ENCODE data around the gene ITGA1.
"Not testable (repeated sequence)": the region's sequence is repeated elsewhere in the genome, so short reads cannot be mapped to it uniquely, and the experiment has no call there.

The ITGA1 gene

DNA sequence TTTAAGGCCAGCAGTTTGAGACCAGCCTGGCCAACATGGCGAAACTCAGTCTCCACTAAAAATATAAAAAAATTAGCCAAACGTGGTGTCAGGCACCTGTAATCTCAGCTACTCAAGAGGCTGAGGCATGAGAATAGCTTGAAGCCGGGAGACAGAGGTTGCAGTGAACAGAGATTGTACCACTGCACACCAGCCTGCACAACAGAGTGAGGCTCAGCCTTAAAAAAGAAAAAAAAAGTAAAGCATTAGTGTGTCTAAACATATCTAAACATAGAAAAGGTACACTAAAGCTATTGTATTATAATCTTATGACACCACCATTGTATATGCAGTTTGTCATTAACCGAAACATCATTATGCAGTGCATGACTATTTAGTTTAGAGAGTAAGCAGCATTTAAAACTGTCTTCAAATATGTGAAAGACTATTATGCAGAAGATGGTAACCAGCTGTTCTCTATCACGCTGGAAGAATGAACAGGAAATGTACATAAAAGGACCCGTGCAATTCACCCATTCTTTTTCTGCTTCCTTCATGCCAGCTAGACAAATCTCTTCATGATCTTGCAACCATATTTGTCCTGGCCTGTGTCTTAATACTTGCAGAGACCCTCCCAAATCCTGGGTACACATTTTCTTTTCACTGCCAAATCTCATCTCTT lies 58.6 kb downstream of the ITGA1 start:
- ATAC-seq (no peak), DNase-seq (ENCODE audit: low spot score in 2 of 2) (no peak)
- Mint-ChIP-seq H3K27ac (no peak overlapping the region), H3K4me3 (no peak overlapping the region), H3K36me3 (no peaks in the 10 kb centered on the region), H3K4me1 (no peaks in the 10 kb centered on the region), H3K9me3 (no peaks in the 10 kb centered on the region)

DNA sequence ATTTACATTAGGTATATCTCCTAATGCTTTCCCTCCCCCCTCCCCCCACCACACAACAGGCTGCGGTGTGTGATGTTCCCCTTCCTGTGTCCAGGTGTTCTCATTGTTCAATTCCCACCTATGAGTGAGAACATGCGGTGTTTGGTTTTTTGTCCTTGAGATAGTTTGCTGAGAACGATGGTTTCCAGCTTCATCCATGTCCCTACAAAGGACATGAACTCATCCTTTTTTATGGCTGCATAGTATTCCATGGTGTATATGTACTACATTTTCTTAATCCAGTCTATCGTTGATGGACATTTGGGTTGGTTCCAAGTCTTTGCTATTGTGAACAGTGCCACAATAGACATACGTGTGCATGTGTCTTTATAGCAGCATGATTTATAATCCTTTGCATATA lies 61.0 kb downstream of the ITGA1 start:
- not testable (repeated sequence) for H3K9me3 Mint-ChIP-seq; H3K36me3 Mint-ChIP-seq; H3K27ac Mint-ChIP-seq; H3K4me1 Mint-ChIP-seq; DNase-seq (ENCODE audit: low spot score in 2 of 2); ATAC-seq; H3K4me3 Mint-ChIP-seq

- Mint-ChIP-seq H3K4me1 (no peaks in the 10 kb centered on the region), H3K9me3 (no peaks in the 10 kb centered on the region), H3K36me3 (no peaks in the 10 kb centered on the region), H3K4me3 (no peak overlapping the region), H3K27ac (no peak overlapping the region)
- ATAC-seq = no peak
- DNase-seq (ENCODE audit: low spot score in 2 of 2) = no peak
These were observed 61.8 kb downstream of the ITGA1 start for GRCh38 chr5:52849544-52849943.

GRCh38 chr5:52853650-52854049 lies 65.9 kb downstream of the ITGA1 start:
- Mint-ChIP-seq H3K36me3 (no peaks in the 10 kb centered on the region), H3K4me3 (no peak overlapping the region), H3K9me3 (no peaks in the 10 kb centered on the region), H3K4me1 (no peaks in the 10 kb centered on the region), H3K27ac (no peak overlapping the region)
- ATAC-seq (no peak), DNase-seq (ENCODE audit: low spot score in 2 of 2) (no peak)

GRCh38 chr5:52854301-52854700 lies 66.6 kb downstream of the ITGA1 start:
- Mint-ChIP-seq H3K4me1 (no peaks in the 10 kb centered on the region), H3K27ac (no peak overlapping the region), H3K9me3 (no peaks in the 10 kb centered on the region), H3K36me3 (no peaks in the 10 kb centered on the region), H3K4me3 (no peak overlapping the region)
- DNase-seq (ENCODE audit: low spot score in 2 of 2) (no peak), ATAC-seq (no peak)

DNA sequence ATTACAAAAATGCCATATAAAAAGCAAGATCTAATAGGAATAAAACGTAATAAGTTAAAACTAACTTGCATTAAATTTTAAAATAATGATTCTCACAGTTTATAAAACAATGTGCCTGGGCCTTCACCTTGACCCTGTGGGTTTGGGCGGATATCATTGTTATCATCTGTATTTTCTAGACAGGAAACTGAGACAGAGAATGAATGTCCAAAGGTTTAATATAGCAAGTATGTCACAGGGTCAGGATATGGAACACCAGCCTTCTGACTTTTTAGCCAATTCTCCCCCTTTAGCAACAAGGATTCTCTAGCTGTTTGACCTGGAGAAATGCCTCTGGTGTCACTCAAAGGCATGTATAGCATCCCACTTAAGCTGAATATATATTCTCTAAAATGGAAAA lies 67.2 kb downstream of the ITGA1 start:
- no peaks in the 10 kb centered on the region for H3K9me3 Mint-ChIP-seq
- H3K4me3 Mint-ChIP-seq = no peak overlapping the region
- H3K4me1 Mint-ChIP-seq = no peaks in the 10 kb centered on the region
- no peak overlapping the region for H3K27ac Mint-ChIP-seq
- ATAC-seq = no peak
- H3K36me3 Mint-ChIP-seq = no peaks in the 10 kb centered on the region
- DNase-seq (ENCODE audit: low spot score in 2 of 2) = no peak

DNA sequence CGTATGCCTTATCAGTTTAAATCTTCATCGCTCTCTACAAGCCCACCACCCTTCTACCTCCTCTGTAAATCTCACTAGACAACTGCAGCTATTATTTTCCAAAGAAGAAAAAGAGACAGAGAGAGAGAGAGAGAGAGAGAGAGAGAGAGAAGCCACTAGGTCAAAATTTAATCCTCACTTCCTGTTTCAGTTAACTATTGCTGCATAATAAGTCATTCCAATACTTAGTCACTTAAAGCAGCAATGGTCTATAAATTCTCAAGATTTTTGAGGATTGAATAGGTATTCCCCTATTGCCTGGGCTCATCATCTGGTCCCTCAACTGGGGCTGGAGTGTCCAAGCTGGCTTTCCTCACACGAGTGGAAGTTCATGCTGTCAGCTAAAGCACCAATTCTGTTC lies 68.8 kb downstream of the ITGA1 start:
- Mint-ChIP-seq H3K27ac (no peak overlapping the region), H3K36me3 (no peaks in the 10 kb centered on the region), H3K4me3 (no peak overlapping the region), H3K9me3 (no peaks in the 10 kb centered on the region), H3K4me1 (no peaks in the 10 kb centered on the region)
- DNase-seq (ENCODE audit: low spot score in 2 of 2) (no peak), ATAC-seq (no peak)

DNA sequence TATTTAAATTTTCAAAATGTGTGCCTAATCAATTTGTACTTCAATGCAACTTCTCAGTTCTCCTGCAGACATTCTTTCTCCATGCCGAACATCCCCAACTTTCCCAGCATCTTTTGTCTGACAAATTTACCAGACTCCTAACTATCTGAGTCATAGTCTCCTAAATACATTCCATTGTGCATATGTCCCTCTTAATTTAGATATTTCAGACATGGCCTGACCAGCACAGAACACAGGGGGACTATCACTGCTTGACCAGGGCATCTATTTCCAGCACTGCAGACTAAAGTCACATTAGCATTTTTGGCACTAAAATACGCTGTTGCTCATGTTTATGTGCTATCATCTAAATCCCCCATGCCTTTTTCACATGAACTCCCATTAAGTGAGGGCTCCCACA lies 71.9 kb downstream of the ITGA1 start:
- Mint-ChIP-seq H3K27ac (no peak overlapping the region), H3K9me3 (no peaks in the 10 kb centered on the region), H3K36me3 (no peaks in the 10 kb centered on the region), H3K4me1 (no peaks in the 10 kb centered on the region), H3K4me3 (no peak overlapping the region)
- no peak for DNase-seq (ENCODE audit: low spot score in 2 of 2)
- ATAC-seq = no peak

DNA sequence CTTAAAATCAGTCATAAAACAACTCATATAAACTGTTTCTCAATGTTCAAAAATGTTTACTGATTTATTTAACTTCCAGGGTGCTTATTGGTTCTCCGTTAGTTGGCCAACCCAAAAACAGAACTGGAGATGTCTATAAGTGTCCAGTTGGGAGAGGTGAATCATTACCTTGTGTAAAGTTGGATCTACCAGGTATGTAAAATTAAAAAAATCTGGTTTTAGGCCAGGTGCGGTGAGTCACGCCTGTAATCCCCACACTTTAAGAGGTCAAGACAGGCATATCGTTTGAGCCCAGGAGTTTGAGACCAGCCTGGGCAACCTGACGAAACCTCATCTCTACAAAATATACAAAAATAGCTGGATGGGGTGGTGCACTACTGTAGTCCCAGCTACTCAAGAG lies 73.7 kb downstream of the ITGA1 start:
- Mint-ChIP-seq H3K27ac (no peak overlapping the region), H3K9me3 (no peaks in the 10 kb centered on the region), H3K4me3 (no peak overlapping the region), H3K36me3 (no peaks in the 10 kb centered on the region), H3K4me1 (no peaks in the 10 kb centered on the region)
- DNase-seq (ENCODE audit: low spot score in 2 of 2) = no peak
- ATAC-seq = no peak

- no peak for DNase-seq (ENCODE audit: low spot score in 2 of 2)
- Mint-ChIP-seq H3K27ac (no peak overlapping the region), H3K36me3 (peaks cover 6% of the 10 kb centered on the region), H3K4me3 (no peak overlapping the region), H3K9me3 (no peaks in the 10 kb centered on the region), H3K4me1 (no peaks in the 10 kb centered on the region)
- ATAC-seq = no peak
These were observed 76.1 kb downstream of the ITGA1 start for GRCh38 chr5:52863715-52864290.

GRCh38 chr5:52864371-52864770 lies 76.7 kb downstream of the ITGA1 start:
- no peaks in the 10 kb centered on the region for H3K4me1 Mint-ChIP-seq
- H3K4me3 Mint-ChIP-seq = no peak overlapping the region
- ATAC-seq (no peak), DNase-seq (ENCODE audit: low spot score in 2 of 2) (no peak)
- peaks cover 6% of the 10 kb centered on the region for H3K36me3 Mint-ChIP-seq
- no peak overlapping the region for H3K27ac Mint-ChIP-seq
- no peaks in the 10 kb centered on the region for H3K9me3 Mint-ChIP-seq

DNA sequence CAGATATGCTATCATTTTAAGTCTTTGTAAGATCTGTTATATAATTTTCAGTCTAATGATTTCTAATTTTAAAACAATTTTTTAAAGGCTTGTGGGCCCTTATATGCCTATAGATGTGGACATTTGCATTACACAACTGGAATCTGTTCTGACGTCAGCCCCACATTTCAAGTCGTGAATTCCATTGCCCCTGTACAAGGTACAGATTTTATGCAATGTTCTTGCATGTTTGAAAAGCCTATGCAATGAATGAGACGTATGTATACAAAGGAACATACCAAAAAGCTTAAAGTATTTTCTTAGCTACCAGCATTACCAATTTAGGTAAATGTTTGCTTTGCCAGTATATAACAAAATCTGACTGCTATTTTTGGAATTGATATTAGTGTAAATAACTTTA lies 77.2 kb downstream of the ITGA1 start:
- ATAC-seq (no peak), DNase-seq (ENCODE audit: low spot score in 2 of 2) (no peak)
- H3K9me3 Mint-ChIP-seq = no peaks in the 10 kb centered on the region
- H3K4me3 Mint-ChIP-seq = no peak overlapping the region
- H3K4me1 Mint-ChIP-seq = no peaks in the 10 kb centered on the region
- H3K27ac Mint-ChIP-seq = no peak overlapping the region
- H3K36me3 Mint-ChIP-seq = peaks cover 6% of the 10 kb centered on the region

GRCh38 chr5:52865991-52866390 lies 78.3 kb downstream of the ITGA1 start:
- DNase-seq (ENCODE audit: low spot score in 2 of 2); ATAC-seq; H3K4me1 Mint-ChIP-seq; H3K27ac Mint-ChIP-seq; H3K9me3 Mint-ChIP-seq; H3K4me3 Mint-ChIP-seq; H3K36me3 Mint-ChIP-seq: not testable (repeated sequence)

- Mint-ChIP-seq H3K4me1 (no peaks in the 10 kb centered on the region), H3K27ac (no peak overlapping the region), H3K9me3 (no peaks in the 10 kb centered on the region), H3K4me3 (no peak overlapping the region), H3K36me3 (peaks cover 6% of the 10 kb centered on the region)
- ATAC-seq = no peak
- DNase-seq (ENCODE audit: low spot score in 2 of 2) = no peak
These were observed 80.1 kb downstream of the ITGA1 start for GRCh38 chr5:52867809-52868208.

GRCh38 chr5:52868417-52868816 lies 80.7 kb downstream of the ITGA1 start:
- no peak overlapping the region for H3K4me3 Mint-ChIP-seq
- peaks cover 6% of the 10 kb centered on the region for H3K36me3 Mint-ChIP-seq
- no peaks in the 10 kb centered on the region for H3K9me3 Mint-ChIP-seq
- DNase-seq (ENCODE audit: low spot score in 2 of 2) = no peak
- no peak for ATAC-seq
- H3K27ac Mint-ChIP-seq = no peak overlapping the region
- no peaks in the 10 kb centered on the region for H3K4me1 Mint-ChIP-seq

- peaks cover 6% of the 10 kb centered on the region for H3K36me3 Mint-ChIP-seq
- no peak overlapping the region for H3K4me3 Mint-ChIP-seq
- ATAC-seq = no peak
- no peak overlapping the region for H3K27ac Mint-ChIP-seq
- no peaks in the 10 kb centered on the region for H3K9me3 Mint-ChIP-seq
- no peaks in the 10 kb centered on the region for H3K4me1 Mint-ChIP-seq
- no peak for DNase-seq (ENCODE audit: low spot score in 2 of 2)
These were observed 81.7 kb downstream of the ITGA1 start for GRCh38 chr5:52869391-52869790.

DNA sequence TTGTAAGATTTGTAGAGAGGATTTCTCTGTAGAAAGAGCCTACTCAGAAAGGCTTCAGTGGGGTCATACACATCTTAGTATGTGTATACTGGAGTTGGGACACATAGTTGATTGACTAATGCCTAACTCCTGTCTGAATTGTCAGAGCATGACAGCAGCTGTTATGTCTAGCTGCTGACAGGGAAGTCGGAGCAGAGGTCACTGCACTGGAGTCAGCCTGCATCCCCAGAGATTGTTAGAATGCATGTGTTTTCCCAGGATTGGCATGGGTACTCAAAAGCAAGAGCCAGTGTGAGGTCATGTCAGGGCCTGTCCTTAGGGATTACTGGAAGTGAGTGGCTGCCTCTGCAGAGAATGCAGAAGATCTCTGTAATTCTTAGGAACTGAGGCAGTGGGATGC lies 82.7 kb downstream of the ITGA1 start:
- ATAC-seq (no peak), DNase-seq (ENCODE audit: low spot score in 2 of 2) (no peak)
- no peaks in the 10 kb centered on the region for H3K4me1 Mint-ChIP-seq
- no peak overlapping the region for H3K4me3 Mint-ChIP-seq
- H3K36me3 Mint-ChIP-seq = peaks cover 6% of the 10 kb centered on the region
- no peaks in the 10 kb centered on the region for H3K9me3 Mint-ChIP-seq
- H3K27ac Mint-ChIP-seq = no peak overlapping the region

Measured in stimulated activated effector memory CD8-positive, alpha-beta T cell treated with anti-CD3 and anti-CD28 coated beads, Interleukin-12 subunit alpha, Interleukin-12 subunit beta, amount 100 ng/mL, for 72 hours (primary cell).